NCI-H510A (cell line): Measurements from ENCODE around the gene TOP3B.

Experiments
- DNase-seq: peaks from one replicate; lab custom pipeline; 2025; lab: John Stamatoyannopoulos, UW

Gene TOP3B

GRCh38 chr22:21982338-21982965 lies at the start of gene TOP3B:
TOP3B (minus strand) TSS chr22:21982787; CDS start chr22:21975709, 7,078 bp downstream.
- DNase-seq: peak; percentile 18

DNA sequence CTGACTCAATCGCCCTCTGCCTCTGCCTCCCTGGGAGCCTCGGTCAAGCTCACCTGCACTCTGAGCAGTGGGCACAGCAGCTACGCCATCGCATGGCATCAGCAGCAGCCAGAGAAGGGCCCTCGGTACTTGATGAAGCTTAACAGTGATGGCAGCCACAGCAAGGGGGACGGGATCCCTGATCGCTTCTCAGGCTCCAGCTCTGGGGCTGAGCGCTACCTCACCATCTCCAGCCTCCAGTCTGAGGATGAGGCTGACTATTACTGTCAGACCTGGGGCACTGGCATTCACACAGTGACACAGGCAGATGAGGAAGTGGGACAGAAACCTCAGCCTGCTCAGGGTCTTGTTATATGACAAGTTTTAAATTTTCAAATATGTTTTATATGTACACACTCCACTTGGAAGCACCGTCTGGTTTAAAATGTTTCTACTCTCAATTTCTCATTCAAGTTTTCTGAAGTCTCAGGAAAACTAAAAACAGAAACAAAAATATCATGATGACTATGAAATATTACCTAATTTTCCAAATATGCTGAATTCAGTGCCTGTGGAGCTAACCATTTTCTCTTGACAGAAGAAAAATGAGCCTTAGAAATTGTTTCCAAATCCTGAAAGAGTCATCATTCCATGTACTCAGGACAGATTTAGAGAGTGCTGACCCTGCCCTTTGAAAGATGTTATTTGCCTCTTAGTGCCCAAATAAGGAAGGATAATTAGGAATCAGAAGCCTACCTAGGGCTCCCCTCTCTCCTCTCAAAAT lies 48.8 kb upstream of the TOP3B start:
- no peak for DNase-seq

- DNase-seq: no peak
Observed at GRCh38 chr22:22030493-22031182, 48.1 kb upstream of the TOP3B start.

DNA sequence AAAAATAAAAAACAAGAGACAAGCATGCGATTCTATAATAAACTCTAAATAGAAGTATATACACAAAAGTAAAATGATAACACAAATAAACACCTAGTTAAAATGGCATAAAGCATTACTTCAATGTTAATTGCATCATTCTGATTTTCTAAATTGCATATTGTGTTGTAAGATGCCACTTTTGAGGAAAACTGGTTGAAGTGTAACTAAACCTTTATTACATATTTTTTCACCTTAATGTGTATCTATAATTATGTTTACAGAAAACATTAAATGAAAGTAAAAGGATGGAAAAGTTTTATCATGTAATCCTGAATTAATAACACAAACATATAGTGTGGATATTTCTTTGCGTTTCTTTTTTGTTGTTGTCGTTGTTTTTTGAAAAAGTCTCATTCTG lies 45.4 kb upstream of the TOP3B start:
- no peak for DNase-seq

- no peak for DNase-seq
Observed at GRCh38 chr22:22026157-22026831, 43.7 kb upstream of the TOP3B start.

DNA sequence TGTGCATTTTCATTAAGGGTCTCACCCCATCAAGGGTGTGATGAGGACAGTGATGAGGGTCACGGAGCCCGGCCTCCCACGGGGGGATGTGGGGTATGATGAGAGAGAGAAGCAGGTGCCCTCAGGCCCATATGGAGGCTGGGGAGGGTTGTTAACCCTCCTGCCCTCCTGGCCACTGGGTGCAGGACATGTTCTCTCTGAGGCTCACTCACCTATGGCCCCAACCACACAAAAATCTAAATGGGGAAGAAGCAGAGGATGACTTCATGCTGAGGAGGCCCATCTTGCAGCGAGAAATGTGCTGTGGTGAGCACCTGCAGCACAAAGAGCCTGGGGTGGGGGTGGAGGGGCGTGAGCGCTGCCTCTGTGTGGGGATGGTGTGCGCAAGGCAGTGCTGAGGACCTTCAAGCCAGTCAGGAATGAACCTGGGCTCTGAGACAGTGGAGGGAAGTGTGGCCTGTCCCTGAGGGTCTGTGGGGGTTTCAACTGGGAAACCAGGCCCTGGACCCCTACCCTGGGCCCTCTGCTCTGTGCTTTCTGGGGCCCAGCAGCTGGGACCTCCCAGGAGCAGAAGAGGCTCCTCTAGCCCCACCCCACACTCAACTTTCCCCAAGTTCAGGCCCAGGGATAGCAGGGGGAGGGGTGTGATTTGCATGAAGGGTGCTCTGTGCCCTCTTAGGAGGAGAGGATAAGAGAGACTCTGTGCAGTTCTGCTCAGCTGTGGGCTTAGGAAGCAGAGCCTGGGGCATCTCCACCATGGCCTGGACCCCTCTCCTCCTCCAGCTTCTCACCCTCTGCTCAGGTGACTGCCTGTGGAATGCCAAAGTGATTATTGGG lies 43.0 kb upstream of the TOP3B start:
- no peak for DNase-seq

DNA sequence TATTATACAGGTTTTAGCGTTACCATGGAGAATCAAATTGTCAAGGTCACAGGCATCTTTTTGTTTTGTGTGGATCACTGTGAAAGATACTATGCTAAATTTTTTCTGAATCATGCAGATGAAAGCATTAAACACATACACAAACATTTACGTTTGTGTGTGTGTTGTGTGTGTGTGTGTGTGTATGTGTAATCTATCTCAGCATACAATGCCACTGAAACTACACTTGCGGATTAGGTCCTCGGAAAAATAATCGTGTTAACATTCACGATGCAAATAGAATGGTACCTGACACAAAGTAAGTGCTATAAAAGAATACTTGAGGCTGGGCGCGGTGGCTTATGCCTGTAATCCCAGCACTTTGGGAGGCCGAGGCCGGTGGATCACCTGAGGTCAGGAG lies 41.9 kb upstream of the TOP3B start:
- no peak for DNase-seq

- DNase-seq: no peak
Observed at GRCh38 chr22:22023581-22024137, 41.1 kb upstream of the TOP3B start.

- DNase-seq: no peak
Observed at GRCh38 chr22:22022947-22023534, 40.5 kb upstream of the TOP3B start.

GRCh38 chr22:22022255-22022840 lies 39.8 kb upstream of the TOP3B start:
- DNase-seq: no peak

GRCh38 chr22:22021162-22021750 lies 38.7 kb upstream of the TOP3B start:
- no peak for DNase-seq

- no peak for DNase-seq
Observed at GRCh38 chr22:22020425-22020852, 37.9 kb upstream of the TOP3B start.

DNA sequence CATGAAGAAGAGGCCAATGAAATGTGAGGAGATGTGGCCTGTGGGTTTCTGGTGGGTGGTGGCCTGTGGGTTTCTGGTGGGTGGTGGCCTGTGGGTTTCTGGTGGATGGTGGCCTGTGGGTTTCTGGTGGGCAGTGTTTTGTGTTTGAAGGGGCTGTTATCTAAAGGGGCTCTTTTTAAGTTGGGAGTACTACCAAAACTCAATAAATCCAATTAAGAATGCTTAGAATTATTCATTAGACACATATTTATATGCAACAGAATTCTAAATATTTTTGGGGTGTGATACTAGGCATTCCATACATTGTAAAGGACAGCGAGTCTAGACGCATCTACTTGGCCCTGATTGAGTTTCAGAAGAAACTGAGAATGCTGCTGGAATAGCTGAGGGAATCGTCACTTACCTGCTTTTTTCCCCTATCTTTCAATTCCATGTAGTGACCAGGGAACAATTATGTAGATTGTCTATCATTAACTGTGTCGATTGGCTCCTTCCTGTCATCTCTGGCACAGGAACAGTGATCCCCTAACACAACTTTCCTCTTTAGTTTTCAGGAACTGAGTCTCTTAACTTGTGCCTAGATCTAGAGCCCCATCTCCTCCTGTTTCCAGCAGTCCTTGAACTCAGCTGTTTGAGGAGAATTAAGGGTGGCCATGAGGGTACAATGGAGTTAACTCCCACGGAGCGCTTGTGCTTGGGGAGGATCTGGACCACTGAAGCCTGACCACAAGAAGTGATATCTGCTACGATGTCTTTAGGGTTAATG lies 37.3 kb upstream of the TOP3B start:
- DNase-seq: no peak

DNA sequence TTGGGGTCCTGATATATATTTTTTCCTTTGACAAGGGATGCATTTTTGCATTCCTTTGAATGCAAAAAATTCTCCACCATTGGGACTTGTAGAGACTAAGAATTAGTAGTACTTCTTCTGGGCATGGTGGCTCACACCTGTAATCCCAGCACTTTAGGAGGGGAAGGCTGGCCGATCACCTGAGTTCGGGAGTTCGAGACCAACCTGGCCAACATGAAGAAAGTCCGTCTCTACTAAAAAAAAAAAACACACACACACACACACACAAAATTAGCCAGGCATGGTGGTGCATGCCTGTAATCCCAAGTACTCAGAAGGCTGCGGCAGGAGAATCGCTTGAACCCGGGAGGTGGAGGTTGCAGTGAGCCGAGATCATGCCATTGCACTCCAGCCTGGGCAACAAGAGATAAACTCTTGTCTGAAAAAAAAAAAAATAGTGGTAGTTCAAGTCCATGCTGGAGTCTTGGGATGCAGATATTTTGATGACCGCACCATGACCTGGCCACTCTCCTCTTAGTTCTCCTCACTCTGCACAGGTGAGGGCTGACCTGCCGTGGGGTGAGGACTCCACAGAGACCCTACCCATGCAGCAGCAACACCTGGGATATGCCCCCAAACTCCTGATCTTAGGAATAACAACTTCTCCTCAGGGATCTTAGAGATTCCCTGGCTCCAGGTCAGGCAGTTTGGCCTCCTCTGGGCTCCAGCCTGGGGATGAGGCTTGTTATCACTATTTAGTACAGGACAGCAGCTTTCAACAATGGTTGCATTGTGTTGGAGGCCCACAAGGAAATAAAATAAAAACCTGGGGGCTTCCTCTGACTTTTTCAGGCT lies 36.5 kb upstream of the TOP3B start:
- DNase-seq: no peak

DNA sequence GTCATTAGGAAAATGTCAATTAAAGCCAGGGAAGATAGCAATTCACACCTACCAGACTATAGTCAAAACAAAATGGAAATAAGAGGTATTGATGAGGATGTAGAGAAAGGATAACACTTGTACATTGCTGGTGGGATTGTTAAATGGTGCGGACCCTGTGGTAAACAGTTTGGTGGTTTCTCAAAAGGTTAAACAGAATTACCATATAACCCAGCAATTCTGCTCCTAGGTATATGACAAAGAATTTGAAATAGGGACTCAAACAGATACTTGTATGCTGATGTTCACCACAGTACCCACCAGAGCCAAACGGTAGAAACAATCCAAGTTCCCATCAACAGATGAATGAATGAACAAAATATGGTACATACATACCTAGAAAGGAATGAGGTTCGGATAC lies 33.0 kb upstream of the TOP3B start:
- no peak for DNase-seq

- DNase-seq: no peak
Observed at GRCh38 chr22:22014285-22014659, 31.7 kb upstream of the TOP3B start.

DNA sequence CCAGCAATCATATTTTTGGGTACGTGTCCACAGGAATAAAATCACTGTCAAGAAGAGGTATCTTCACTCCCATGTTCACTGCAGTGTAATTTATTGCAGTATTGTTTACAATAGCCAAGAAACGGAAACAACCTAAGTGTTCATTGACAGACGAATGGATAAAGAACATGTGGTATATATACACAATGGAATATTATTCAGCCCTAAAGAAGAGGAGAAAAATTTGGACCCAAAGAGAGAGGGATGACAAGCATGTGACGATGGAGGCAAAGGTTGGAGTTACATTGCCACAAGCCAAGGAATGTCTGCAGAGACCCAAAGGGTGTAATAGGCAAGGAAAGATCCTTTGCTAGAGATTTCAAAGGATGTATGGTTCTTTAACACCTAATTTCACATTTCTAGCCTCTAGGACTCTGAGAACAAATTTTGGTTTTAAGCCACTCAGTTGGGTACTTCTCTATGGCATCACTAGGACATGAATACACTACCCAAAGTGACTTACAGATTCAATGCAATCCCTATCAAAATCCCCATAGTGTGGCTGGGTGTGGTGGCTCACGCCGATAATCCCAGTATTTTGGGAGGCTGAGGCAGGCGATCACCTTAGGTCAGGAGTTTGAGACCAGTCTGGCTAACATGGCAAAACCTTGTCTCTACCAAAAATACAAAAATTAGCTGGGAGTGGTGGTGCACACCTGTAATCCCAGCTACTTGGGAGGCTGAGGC lies 31.1 kb upstream of the TOP3B start:
- no peak for DNase-seq

GRCh38 chr22:22011964-22012363 lies 29.4 kb upstream of the TOP3B start:
- DNase-seq: no peak
